HFFc6 (cell line): ENCODE results near the gene NSMF. TPM values are rescaled to one million over a fixed set of nuclear protein-coding genes. Genes with fewer than 3 reads are reported as not detected.
"Not testable (repeated sequence)": the region's sequence is repeated elsewhere in the genome, so short reads cannot be mapped to it uniquely, and the experiment has no call there.

Source experiments
- DNase-seq: peaks from one replicate; pipeline ENCODE4 v3.0.0-alpha.2; 2018
- H3K27ac Mint-ChIP-seq: 2 replicates; pipeline ENCODE4 v1.8.0; 2020; ENCODE audit warnings: mild to moderate bottlenecking, mixed read lengths
- H3K27me3 Mint-ChIP-seq: 2 replicates; pipeline ENCODE4 v1.8.0; 2021; ENCODE audit warnings: mild to moderate bottlenecking, moderate library complexity, mixed read lengths; ENCODE audit not compliant: insufficient read depth
- H3K36me3 Mint-ChIP-seq: 2 replicates; pipeline ENCODE4 v1.8.0; 2021; ENCODE audit warnings: low read depth, mixed read lengths
- H3K4me1 Mint-ChIP-seq: 2 replicates; pipeline ENCODE4 v1.8.0; 2020; ENCODE audit warnings: low read depth, mixed read lengths
- H3K4me3 Mint-ChIP-seq: 2 replicates; pipeline ENCODE4 v1.8.0; 2020; ENCODE audit warnings: mild to moderate bottlenecking, moderate library complexity, mixed read lengths
- H3K9me3 Mint-ChIP-seq: 2 replicates; pipeline ENCODE4 v1.8.0; 2020; ENCODE audit warnings: mild to moderate bottlenecking, mixed read lengths
- total RNA-seq, 6 experiments: library from RNA; stranded (reverse); fragmentation: NEBNext Ultra II Directional; extraction: Animal tissue kit (Norgen Biotek cat#: 25700); gene quantifications; 2 replicates in 1 of 6; 3 replicates in 5 of 6; pipeline ENCODE4 v1.2.3, GENCODE V29; 2021
- TF ChIP-seq, protein P1 (sequence below): fragments of 200-600 bp; sonication (generic); IDR thresholded peaks from 2 replicates; pipeline ENCODE4 v1.5.0; 2021; ENCODE audit warnings: antibody characterized with exemption, mild to moderate bottlenecking

NSMF gene
- total RNA-seq, 6 experiments from 2014 or later: 24.3 to 29.9 (median 26.4) TPM

DNA sequence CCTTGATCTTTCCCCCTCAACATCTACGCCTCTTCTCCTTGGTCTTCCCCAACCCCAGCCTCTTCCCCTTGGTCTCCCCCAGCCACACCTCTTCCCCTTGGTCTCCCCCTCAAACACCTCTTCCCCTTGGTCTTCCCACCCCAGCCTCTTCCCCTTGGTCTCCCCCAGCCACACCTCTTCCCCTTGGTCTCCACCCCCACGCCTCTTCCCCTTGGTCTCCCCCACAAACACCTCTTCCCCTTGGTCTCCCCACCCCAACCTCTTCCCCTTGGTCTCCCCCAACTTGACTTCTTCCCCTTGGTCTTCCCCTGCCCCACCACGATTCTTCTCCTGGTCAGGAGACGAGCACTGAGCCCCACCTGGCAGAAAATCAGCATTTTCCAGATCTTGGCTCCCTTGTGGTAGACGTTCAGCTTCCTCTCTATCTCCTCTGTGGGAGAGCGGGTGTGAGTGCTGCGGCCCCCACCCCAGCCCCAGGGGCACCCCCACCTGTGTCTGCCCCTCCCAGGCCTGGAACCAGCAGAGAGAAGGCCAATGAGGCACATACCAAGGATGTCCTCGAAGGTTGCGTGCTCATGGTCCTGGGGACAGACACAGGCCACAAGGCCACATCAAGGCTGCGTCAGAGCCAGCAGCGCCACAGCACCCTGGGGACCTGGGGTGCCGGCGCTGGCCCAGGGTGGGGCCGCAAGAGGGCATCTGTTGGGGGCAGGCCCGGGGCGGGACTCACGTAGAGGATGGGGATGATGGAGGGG lies 7.0 kb downstream of the NSMF start:
- H3K27me3 Mint-ChIP-seq: no peaks in the 10 kb centered on the region
- H3K36me3 Mint-ChIP-seq: no peaks in the 10 kb centered on the region
- H3K4me3 Mint-ChIP-seq: no peak overlapping the region
- TF ChIP-seq, protein P1, sequence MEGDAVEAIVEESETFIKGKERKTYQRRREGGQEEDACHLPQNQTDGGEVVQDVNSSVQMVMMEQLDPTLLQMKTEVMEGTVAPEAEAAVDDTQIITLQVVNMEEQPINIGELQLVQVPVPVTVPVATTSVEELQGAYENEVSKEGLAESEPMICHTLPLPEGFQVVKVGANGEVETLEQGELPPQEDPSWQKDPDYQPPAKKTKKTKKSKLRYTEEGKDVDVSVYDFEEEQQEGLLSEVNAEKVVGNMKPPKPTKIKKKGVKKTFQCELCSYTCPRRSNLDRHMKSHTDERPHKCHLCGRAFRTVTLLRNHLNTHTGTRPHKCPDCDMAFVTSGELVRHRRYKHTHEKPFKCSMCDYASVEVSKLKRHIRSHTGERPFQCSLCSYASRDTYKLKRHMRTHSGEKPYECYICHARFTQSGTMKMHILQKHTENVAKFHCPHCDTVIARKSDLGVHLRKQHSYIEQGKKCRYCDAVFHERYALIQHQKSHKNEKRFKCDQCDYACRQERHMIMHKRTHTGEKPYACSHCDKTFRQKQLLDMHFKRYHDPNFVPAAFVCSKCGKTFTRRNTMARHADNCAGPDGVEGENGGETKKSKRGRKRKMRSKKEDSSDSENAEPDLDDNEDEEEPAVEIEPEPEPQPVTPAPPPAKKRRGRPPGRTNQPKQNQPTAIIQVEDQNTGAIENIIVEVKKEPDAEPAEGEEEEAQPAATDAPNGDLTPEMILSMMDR: no peak
- no peak overlapping the region for H3K27ac Mint-ChIP-seq
- H3K9me3 Mint-ChIP-seq: no peaks in the 10 kb centered on the region
- no peak for DNase-seq
- H3K4me1 Mint-ChIP-seq: peaks cover 4% of the 10 kb centered on the region

DNA sequence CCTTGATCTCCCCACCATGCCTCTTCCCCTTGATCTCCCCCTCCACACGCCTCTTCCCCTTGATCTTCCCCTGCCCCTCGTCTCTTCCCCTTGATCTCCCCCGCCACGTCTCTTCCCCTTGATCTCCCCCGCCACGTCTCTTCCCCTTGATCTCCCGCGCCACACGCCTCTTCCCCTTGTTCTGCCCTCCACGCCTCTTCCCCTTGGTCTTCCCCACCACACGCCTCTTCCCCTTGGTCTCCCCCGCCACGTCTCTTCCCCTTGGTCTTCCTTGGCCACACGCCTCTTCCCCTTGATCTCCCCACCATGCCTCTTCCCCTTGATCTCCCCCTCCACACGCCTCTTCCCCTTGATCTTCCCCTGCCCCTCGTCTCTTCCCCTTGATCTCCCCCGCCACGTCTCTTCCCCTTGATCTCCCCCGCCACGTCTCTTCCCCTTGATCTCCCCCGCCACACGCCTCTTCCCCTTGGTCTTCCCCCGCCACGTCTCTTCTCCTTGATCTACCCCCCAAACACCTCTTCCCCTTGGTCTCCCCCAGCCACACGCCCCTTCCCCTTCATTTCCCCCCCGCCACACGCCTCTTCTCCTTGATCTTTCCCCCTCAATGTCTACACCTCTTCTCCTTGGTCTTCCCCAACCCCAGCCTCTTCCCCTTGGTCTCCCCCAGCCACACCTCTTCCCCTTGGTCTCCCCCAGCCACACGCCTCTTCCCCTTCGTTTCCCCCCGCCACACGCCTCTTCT lies 7.7 kb downstream of the NSMF start:
- not testable (repeated sequence) for H3K36me3 Mint-ChIP-seq, H3K27ac Mint-ChIP-seq, H3K9me3 Mint-ChIP-seq, H3K4me3 Mint-ChIP-seq, H3K27me3 Mint-ChIP-seq, DNase-seq
- H3K4me1 Mint-ChIP-seq: peaks cover 12% of the 10 kb centered on the region

DNA sequence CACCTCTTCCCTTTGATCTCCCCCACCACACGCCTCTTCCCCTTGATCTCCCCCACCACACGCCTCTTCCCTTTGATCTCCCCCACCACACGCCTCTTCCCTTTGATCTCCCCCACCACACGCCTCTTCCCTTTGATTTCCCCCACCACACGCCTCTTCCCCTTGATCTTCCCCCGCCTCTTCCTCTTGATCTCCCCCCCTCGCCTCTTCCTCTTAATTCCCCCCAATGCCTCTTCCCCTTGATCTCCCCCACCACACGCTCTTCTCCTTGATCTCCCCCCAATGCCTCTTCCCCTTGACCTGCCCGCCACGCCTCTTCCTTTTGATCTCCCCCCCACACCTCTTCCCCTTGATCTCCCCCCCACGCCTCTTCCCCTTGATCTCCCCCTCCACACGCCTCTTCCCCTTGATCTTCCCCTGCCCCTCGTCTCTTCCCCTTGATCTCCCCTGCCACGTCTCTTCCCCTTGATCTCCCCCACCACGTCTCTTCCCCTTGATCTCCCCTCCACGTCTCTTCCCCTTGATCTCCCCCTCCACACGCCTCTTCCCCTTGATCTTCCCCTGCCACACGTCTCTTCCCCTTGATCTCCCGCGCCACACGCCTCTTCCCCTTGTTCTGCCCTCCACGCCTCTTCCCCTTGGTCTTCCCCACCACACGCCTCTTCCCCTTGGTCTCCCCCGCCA lies 8.5 kb downstream of the NSMF start:
- not testable (repeated sequence) for H3K27ac Mint-ChIP-seq, H3K27me3 Mint-ChIP-seq, H3K9me3 Mint-ChIP-seq, DNase-seq, H3K4me3 Mint-ChIP-seq, H3K36me3 Mint-ChIP-seq
- peaks cover 14% of the 10 kb centered on the region for H3K4me1 Mint-ChIP-seq

DNA sequence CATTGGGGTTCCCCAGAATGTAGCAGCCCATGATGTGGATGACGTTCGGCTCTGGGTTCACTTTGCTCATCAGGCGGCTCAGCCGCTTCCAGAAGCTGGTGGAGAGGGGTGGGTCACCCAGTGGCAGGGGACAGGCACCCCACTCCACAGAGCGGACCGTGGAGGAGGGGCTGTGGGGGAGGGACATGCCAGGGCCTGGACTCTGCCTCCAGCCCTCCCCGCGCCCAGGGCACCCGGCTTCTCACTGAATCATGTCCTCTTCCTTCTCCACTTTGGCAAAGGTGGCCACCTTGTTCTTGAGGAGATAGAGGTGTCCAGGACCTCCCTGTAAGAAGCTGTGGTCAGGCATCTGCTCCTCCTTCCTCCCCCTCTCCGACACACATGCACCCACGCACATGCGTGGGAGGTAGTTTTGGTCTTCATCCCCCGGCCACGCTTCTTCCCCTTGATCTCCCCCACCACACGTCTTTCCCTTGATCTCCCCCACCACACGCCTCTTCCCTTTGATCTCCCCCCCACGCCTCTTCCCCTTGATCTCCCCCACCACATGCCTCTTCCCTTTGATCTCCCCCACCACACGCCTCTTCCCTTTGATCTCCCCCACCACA lies 9.1 kb downstream of the NSMF start:
- no peak overlapping the region for H3K27ac Mint-ChIP-seq
- TF ChIP-seq, protein P1: no peak
- no peak for DNase-seq
- H3K9me3 Mint-ChIP-seq: no peaks in the 10 kb centered on the region
- peaks cover 20% of the 10 kb centered on the region for H3K4me1 Mint-ChIP-seq
- no peaks in the 10 kb centered on the region for H3K36me3 Mint-ChIP-seq
- H3K4me3 Mint-ChIP-seq: no peak overlapping the region
- H3K27me3 Mint-ChIP-seq: no peaks in the 10 kb centered on the region

DNA sequence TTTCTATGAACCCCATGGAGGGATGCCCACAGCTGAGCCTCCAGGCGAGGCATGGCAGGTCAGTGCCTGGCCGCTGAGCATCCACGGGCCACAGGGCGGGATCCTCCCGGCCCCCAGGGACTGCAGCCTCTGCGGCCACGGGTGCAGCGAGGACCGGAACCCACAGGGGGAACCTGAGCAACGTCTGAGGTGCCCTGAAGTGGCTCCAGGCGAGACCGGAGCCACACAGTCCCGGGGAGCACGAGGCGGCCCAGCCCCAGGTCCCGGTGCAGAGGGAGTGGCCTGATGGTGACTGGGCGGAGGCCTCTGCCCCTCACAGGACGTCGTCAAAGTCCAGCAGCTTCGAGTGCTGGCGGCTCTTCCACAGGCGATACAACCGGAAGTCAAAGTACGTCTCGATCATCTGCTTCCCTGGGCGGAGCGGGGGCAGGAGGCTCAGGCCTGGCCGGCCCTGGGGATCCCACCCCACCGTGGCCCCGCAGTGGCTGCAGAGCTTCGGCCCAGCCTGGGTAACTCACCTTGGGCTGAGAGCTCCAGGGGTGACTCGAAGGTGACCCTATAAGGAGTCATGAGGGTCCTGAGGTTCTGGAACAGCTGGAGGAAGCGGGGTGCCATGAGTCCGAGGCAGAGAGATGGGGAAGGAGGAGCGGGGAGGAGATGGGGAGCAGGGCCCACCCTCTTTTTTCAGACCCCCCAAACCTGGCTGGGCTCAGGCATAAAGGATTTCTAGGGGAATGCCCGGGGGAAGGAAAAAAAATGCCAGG lies 9.9 kb downstream of the NSMF start:
- Mint-ChIP-seq H3K4me3 (no peak overlapping the region), H3K27me3 (no peaks in the 10 kb centered on the region), H3K4me1 (peaks cover 24% of the 10 kb centered on the region), H3K27ac (no peak overlapping the region), H3K36me3 (no peaks in the 10 kb centered on the region), H3K9me3 (no peaks in the 10 kb centered on the region)
- no peak for DNase-seq
- TF ChIP-seq, protein P1: no peak

DNA sequence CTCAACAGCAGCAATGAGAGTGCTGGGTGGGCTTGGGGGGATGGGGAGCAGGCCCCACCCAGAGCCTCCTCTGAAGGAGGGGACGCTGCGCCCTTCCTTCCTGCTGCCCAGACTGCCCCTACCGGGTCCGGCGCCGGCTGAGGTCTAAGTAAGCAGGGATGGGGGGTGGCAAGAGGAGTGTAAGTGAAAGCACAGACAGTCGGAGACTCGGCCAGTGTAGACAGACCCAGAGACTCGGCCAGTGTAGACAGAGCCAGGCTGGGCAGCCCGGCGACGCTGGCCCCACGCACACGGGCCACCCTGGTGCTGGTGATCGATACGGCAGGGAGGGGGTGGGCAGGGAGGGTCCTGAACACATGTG lies 10.6 kb downstream of the NSMF start:
- H3K4me3 Mint-ChIP-seq: no peak overlapping the region
- no peak overlapping the region for H3K27ac Mint-ChIP-seq
- no peaks in the 10 kb centered on the region for H3K9me3 Mint-ChIP-seq
- no peak for DNase-seq
- TF ChIP-seq, protein P1: no peak
- no peaks in the 10 kb centered on the region for H3K27me3 Mint-ChIP-seq
- H3K36me3 Mint-ChIP-seq: no peaks in the 10 kb centered on the region
- H3K4me1 Mint-ChIP-seq: peaks cover 24% of the 10 kb centered on the region
